ENCODE data around the gene SLC47A1. TPM values are rescaled to one million over a fixed set of nuclear protein-coding genes. Genes with fewer than 3 reads are reported as not detected.

SLC47A1 gene, protein sequence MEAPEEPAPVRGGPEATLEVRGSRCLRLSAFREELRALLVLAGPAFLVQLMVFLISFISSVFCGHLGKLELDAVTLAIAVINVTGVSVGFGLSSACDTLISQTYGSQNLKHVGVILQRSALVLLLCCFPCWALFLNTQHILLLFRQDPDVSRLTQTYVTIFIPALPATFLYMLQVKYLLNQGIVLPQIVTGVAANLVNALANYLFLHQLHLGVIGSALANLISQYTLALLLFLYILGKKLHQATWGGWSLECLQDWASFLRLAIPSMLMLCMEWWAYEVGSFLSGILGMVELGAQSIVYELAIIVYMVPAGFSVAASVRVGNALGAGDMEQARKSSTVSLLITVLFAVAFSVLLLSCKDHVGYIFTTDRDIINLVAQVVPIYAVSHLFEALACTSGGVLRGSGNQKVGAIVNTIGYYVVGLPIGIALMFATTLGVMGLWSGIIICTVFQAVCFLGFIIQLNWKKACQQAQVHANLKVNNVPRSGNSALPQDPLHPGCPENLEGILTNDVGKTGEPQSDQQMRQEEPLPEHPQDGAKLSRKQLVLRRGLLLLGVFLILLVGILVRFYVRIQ
- 29.7 TPM for total RNA-seq

DNA sequence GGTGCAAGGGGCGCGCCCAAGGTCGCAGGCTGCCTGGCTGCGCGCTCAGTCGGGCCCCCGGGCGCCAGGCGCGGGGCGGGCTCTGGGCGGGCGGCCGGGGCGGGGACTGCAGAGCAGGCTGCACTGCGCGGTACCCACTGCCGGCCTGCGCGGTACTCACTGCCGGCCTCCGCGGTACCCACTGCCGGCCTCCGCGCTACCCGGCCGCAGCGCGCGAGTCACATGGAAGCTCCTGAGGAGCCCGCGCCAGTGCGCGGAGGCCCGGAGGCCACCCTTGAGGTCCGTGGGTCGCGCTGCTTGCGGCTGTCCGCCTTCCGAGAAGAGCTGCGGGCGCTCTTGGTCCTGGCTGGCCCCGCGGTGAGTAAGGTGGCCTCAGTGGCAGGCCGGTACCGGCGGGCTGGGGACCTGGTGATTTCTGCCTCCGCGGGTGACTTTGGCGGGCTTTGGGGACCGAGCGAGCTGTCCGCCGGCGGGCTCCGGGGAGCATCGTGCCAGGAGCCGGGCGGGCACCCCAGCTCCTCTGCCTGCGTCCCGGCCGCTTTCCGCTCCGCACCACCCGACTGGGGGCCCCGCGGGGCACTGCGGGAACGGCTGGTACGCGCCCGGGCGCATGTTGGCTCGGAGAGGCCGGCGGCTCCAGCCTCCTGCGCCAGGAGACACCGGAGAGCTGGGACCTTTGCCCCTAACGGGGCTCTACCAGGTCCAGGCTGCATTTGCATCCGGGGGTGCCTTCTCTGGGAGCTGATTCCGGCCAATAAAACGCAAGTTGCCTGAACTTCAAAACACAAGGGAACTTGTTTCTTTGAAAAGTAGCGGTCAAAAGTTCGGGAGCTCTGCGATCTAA lies at the start of gene SLC47A1:
Gene SLC47A1, plus strand, starts transcription at position 137 of the 844 bp plus-strand sequence. Its CDS starts 86 bp downstream, at position 223.
- H3K4me1 ChIP-seq: peaks cover 24% of the 10 kb centered on the region
- no peaks in the 10 kb centered on the region for H3K27me3 ChIP-seq
- peak within 1 kb of the TSS; percentile 75 for H3K27ac ChIP-seq
- peak within 1 kb of the TSS; percentile 62 to 74 for H3K4me3 ChIP-seq
- no peaks in the 10 kb centered on the region for H3K9me3 ChIP-seq
- intact Hi-C loops (cut with DNase I): no loop called here
- H3K36me3 ChIP-seq: no peaks in the 10 kb centered on the region
- TF ChIP-seq, protein P1, sequence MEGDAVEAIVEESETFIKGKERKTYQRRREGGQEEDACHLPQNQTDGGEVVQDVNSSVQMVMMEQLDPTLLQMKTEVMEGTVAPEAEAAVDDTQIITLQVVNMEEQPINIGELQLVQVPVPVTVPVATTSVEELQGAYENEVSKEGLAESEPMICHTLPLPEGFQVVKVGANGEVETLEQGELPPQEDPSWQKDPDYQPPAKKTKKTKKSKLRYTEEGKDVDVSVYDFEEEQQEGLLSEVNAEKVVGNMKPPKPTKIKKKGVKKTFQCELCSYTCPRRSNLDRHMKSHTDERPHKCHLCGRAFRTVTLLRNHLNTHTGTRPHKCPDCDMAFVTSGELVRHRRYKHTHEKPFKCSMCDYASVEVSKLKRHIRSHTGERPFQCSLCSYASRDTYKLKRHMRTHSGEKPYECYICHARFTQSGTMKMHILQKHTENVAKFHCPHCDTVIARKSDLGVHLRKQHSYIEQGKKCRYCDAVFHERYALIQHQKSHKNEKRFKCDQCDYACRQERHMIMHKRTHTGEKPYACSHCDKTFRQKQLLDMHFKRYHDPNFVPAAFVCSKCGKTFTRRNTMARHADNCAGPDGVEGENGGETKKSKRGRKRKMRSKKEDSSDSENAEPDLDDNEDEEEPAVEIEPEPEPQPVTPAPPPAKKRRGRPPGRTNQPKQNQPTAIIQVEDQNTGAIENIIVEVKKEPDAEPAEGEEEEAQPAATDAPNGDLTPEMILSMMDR (IDR thresholded peaks at IDR 0.05): no peak
- TF ChIP-seq POLR2AphosphoS5 (IDR thresholded peaks at IDR 0.05; ENCODE audit: insufficient read depth in 1 of 2, low read depth in 1 of 2): peak in 1 of 2 donors; percentile 76
- TF ChIP-seq POLR2A (IDR thresholded peaks at IDR 0.05): peak in 1 of 2 donors; percentile 41
- no peak for DNase-seq (ENCODE audit: extremely low spot score in 2 of 2)

DNA sequence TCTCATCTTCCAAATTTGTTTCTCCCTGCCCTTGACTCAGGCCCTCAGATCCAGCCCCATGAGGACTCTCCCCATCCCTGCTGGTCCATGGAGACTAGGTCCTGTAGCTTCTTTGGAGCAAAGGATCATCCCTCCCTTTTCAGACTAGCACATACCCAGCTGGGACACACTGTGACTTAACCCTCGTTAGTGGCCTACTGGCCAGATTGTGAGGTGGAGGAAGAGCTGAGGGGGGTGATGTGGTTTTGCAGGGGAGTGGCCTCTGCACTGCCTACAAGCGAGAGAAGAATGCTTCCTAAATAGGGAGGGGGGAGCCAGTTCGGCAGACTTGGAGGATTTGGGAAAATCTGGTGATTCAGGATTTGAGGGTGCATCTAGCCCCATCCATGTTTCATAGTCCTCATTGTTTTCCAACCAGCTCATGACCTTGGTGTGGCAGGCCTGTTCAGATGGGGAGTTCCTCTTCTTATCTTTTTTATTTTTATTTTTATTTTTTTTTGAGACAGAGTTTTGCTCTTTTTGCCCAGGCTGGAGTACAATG lies 47.8 kb upstream of the SLC47A1 start:
- no peaks in the 10 kb centered on the region for H3K9me3 ChIP-seq
- H3K36me3 ChIP-seq: no peaks in the 10 kb centered on the region
- H3K27me3 ChIP-seq: no peaks in the 10 kb centered on the region
- intact Hi-C loops (cut with DNase I): no loop called here
- TF ChIP-seq POLR2A (IDR thresholded peaks at IDR 0.05) (no peak), POLR2AphosphoS5 (IDR thresholded peaks at IDR 0.05; ENCODE audit: insufficient read depth in 1 of 2, low read depth in 1 of 2) (no peak)
- TF ChIP-seq, protein P1 (IDR thresholded peaks at IDR 0.05): no peak
- peak overlapping the region; percentile 52 for H3K27ac ChIP-seq
- DNase-seq (ENCODE audit: extremely low spot score in 2 of 2): no peak
- no peak overlapping the region for H3K4me3 ChIP-seq
- peaks cover 65% of the 10 kb centered on the region for H3K4me1 ChIP-seq

DNA sequence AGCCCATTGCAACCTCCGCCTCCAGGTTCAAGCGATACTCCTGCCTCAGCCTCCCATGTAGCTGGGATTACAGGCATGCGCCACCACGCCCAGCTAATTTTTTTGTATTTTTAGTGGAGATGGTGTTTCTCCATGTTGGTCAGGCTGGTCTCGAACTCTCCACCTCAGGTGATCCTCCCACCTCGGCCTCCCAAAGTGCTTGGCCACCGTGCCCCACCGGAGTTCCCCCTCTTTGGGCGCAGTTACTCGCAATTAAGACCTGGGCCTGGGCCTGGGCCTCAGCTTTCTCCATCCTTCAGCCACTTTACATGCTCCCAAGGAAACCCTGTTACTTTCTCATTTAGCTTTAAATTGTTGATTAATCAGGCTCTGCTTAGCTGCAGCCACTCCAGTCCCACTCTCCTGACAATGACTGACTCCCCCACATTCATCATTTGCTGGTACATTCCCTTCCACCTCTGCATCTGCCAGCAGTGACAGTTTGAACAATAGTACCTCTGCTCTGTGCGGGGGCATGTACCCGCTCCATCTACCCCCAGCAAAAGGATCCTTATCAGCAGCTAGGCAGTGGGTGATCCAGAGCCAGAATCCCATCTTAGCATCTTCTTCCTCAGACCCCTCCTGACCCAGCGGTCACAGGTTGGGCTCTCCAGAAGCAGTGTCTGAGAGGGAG lies 47.2 kb upstream of the SLC47A1 start:
- no peaks in the 10 kb centered on the region for H3K9me3 ChIP-seq
- DNase-seq (ENCODE audit: extremely low spot score in 2 of 2): no peak
- intact Hi-C loops (cut with DNase I): no loop called here
- peaks cover 65% of the 10 kb centered on the region for H3K4me1 ChIP-seq
- no peaks in the 10 kb centered on the region for H3K36me3 ChIP-seq
- no peak overlapping the region for H3K4me3 ChIP-seq
- no peaks in the 10 kb centered on the region for H3K27me3 ChIP-seq
- peak overlapping the region; percentile 66 for H3K27ac ChIP-seq
- TF ChIP-seq POLR2AphosphoS5 (IDR thresholded peaks at IDR 0.05; ENCODE audit: insufficient read depth in 1 of 2, low read depth in 1 of 2) (no peak), POLR2A (IDR thresholded peaks at IDR 0.05) (no peak)
- TF ChIP-seq, protein P1 (IDR thresholded peaks at IDR 0.05): no peak

DNA sequence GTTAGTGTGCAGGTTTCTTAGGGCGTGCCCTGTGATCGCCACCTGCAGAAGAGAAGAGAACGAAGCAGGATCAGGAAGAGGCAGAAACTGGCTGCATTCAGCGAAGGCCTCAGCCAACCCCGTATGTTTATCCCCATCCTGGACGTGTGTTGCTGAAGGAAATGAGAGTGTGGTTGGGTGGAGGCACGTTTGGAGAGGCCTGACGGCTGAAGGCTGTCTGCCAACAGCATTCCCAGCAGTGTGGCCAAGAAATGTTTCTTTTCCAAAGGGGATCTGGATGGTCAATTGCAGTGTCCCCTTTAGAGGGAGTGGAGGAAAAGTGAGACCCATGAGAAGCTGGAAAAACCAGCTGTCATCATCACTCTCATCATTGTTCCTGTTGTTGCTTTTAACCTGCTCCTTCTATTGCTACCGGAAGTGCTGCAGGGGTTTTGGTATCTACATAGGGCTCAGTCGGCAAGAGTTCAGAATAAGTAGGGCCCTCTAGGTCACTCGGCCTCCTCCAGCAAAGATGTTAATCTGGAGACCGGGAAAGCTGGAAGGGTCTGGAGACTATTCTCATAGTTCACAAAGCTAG lies 46.5 kb upstream of the SLC47A1 start:
- H3K27me3 ChIP-seq: no peaks in the 10 kb centered on the region
- H3K4me1 ChIP-seq: peaks cover 59% of the 10 kb centered on the region
- H3K9me3 ChIP-seq: no peaks in the 10 kb centered on the region
- DNase-seq (ENCODE audit: extremely low spot score in 2 of 2): no peak
- no peak overlapping the region for H3K4me3 ChIP-seq
- H3K36me3 ChIP-seq: no peaks in the 10 kb centered on the region
- TF ChIP-seq POLR2AphosphoS5 (IDR thresholded peaks at IDR 0.05; ENCODE audit: insufficient read depth in 1 of 2, low read depth in 1 of 2): peak in 1 of 2 donors; percentile 24
- no peak for TF ChIP-seq POLR2A (IDR thresholded peaks at IDR 0.05)
- intact Hi-C loops (cut with DNase I): no loop called here
- H3K27ac ChIP-seq: peak overlapping the region; percentile 66

Measured in vagina (tissue), 2 donors.